A549 (cell line): ENCODE results near the gene MMP25. TPM values are rescaled to one million over a fixed set of nuclear protein-coding genes. Genes with fewer than 3 reads are reported as not detected.

ENCODE experiments used
- ATAC-seq, 2 experiments: fragments of 200-7000 bp in 1 of 2; fragments of >200 bp in 1 of 2; cut with Nextera tagmentation in 1 of 2; cut with Tn5 transposase in 1 of 2; 3 replicates each; pipeline versions ENCODE4 v1.8.0 to v1.9.1; 2018 to 2020; ENCODE audit warnings: mild to moderate bottlenecking in 1 of 2, moderate library complexity in 1 of 2
- CTCF ChIA-PET: fragments of 300-600 bp; sonication (Branson Sonifier 250); formaldehyde crosslinking; extraction: SDS; loops from one replicate; lab custom pipeline; 2021; ENCODE audit warnings: antibody characterized with exemption, inconsistent platforms; lab: Yijun Ruan, JAX
- POLR2A ChIA-PET: fragments of 350-600 bp; formaldehyde crosslinking; extraction: SDS; loops from one replicate; lab custom pipeline; 2021; ENCODE audit warnings: antibody characterized with exemption, inconsistent platforms; lab: Yijun Ruan, JAX
- DNase-seq, 2 experiments: peaks; one replicate each; pipeline versions ENCODE4 v3.0.0 to v3.0.0-alpha.2; 2011 to 2016; ENCODE audit warnings: low read depth in 1 of 2, low spot score in 1 of 2
- FAIRE-seq: peaks from 2 replicates; lab custom pipeline; 2011; peaks lifted over from hg19 to GRCh38; lab: Jason Lieb, UNC
- H3K27ac ChIP-seq, 2 experiments: fragments of >200 bp; sonication (Bioruptor Twin); formaldehyde crosslinking; 3 replicates each; pipeline ENCODE4 v1.5.1; 2016 to 2017
- H3K4me1 ChIP-seq: fragments of >200 bp; sonication (Bioruptor Twin); formaldehyde crosslinking; 3 replicates; pipeline ENCODE4 v1.6.1; 2016
- H3K4me2 ChIP-seq: fragments of >200 bp; sonication (Bioruptor Twin); formaldehyde crosslinking; 3 replicates; pipeline ENCODE4 v1.6.1; 2016
- H3K4me3 ChIP-seq: fragments of >200 bp; sonication (Bioruptor Twin); formaldehyde crosslinking; 3 replicates; pipeline ENCODE4 v1.5.1; 2016
- H3K9me3 ChIP-seq: fragments of >200 bp; sonication (Bioruptor Twin); formaldehyde crosslinking; 3 replicates; pipeline ENCODE4 v1.6.1; 2016
- CHD4 ChIP-seq: fragments of 200-600 bp; sonication (generic); IDR thresholded peaks from 2 replicates; pipeline ENCODE4 v1.6.1; 2016; ENCODE audit warnings: antibody characterized with exemption, mild to moderate bottlenecking, borderline replicate concordance
- EHF ChIP-seq: fragments of 250-450 bp; sonication (Bioruptor Pico); IDR thresholded peaks from 2 replicates; pipeline ENCODE4 v1.5.0; 2020; ENCODE audit warnings: mild to moderate bottlenecking
- EHMT2 ChIP-seq: fragments of 200-600 bp; sonication (generic); IDR thresholded peaks from 2 replicates; pipeline ENCODE4 v1.6.1; 2016; ENCODE audit warnings: antibody characterized with exemption, low read depth, mild to moderate bottlenecking, moderate library complexity
- FOSL2 ChIP-seq, 2 experiments: fragments of 450-650 bp in 1 of 2; fragments of >200 bp in 1 of 2; sonication (Bioruptor Twin) in 1 of 2; formaldehyde crosslinking; IDR thresholded peaks; 2 replicates each; pipeline versions ENCODE4 v1.5.0 to v1.6.1; 2016 to 2020; ENCODE audit warnings: mild to moderate bottlenecking in 1 of 2, moderate library complexity in 1 of 2
- FOXS1 ChIP-seq: fragments of 250-450 bp; sonication (Bioruptor Pico); IDR thresholded peaks from 2 replicates; pipeline ENCODE4 v1.5.0; 2020; ENCODE audit warnings: mild to moderate bottlenecking, moderate library complexity
- GATA3 ChIP-seq: IDR thresholded peaks from 2 replicates; pipeline ENCODE4 v1.6.1; 2012; ENCODE audit warnings: borderline replicate concordance
- HEYL ChIP-seq: fragments of 250-450 bp; sonication (Bioruptor Pico); IDR thresholded peaks from 2 replicates; pipeline ENCODE4 v1.8.0; 2021; ENCODE audit warnings: mild to moderate bottlenecking, moderate library complexity
- HOXB5 ChIP-seq: fragments of 250-450 bp; sonication (Bioruptor Pico); IDR thresholded peaks from 2 replicates; pipeline ENCODE4 v1.5.0; 2020; ENCODE audit warnings: mild to moderate bottlenecking, moderate library complexity
- NR3C1 ChIP-seq: fragments of >200 bp; sonication (Bioruptor Twin); formaldehyde crosslinking; IDR thresholded peaks from 3 replicates; pipeline ENCODE4 v1.6.1; 2017
- RAD21 ChIP-seq, 2 experiments: fragments of >200 bp in 1 of 2; sonication (Bioruptor Twin) in 1 of 2; formaldehyde crosslinking in 1 of 2; IDR thresholded peaks in 1 of 2; conservative IDR thresholded peaks in 1 of 2; 2 replicates in 1 of 2; 3 replicates in 1 of 2; pipeline ENCODE4 v1.6.1; 2012 to 2018; ENCODE audit warnings: inconsistent platforms in 1 of 2
- REST ChIP-seq: fragments of 200-600 bp; sonication (generic); IDR thresholded peaks from 2 replicates; pipeline ENCODE4 v1.6.1; 2016; ENCODE audit warnings: antibody characterized with exemption, mild to moderate bottlenecking, moderate library complexity
- TFCP2L1 ChIP-seq: fragments of 250-450 bp; sonication (Bioruptor Pico); IDR thresholded peaks from 2 replicates; pipeline ENCODE4 v1.5.0; 2021; ENCODE audit warnings: mild to moderate bottlenecking
- ZFP36 ChIP-seq: fragments of 450-650 bp; IDR thresholded peaks from 2 replicates; pipeline ENCODE4 v1.6.1; 2014; ENCODE audit warnings: borderline replicate concordance; ENCODE audit not compliant: partially characterized antibody
- ZSCAN20 ChIP-seq: fragments of 250-450 bp; sonication (Bioruptor Pico); IDR thresholded peaks from 2 replicates; pipeline ENCODE4 v1.8.0; 2022; ENCODE audit warnings: mild to moderate bottlenecking, moderate library complexity
- WGBS: methylation state at CpG from one replicate; pipeline ENCODE4 v1.1.6; 2017; ENCODE audit errors: missing lambda C conversion rate; 5-methylcytosine and 5-hydroxymethylcytosine counted together
- polyA plus RNA-seq, 4 experiments: library from polyadenylated mRNA; depleted of rRNA in 3 of 4; stranded (reverse); fragments of >200 nt; fragmentation: RNase III in 1 of 4; extraction: RNeasy Plus Mini Kit Qiagen cat#74134 plus additional on column Dnase treatment in 1 of 4; gene quantifications; 2 replicates in 3 of 4; 3 replicates in 1 of 4; pipeline ENCODE4 v1.2.3, GENCODE V29; 2011 to 2017
- TF ChIP-seq, protein P1 (sequence below): IDR thresholded peaks from 2 replicates; pipeline ENCODE4 v1.6.1; 2012
- TF ChIP-seq, protein P2 (sequence below): fragments of 250-450 bp; sonication (Bioruptor Pico); IDR thresholded peaks from 2 replicates; pipeline ENCODE4 v1.5.0; 2021; ENCODE audit warnings: mild to moderate bottlenecking, moderate library complexity, borderline replicate concordance
- TF ChIP-seq, protein P3 (sequence below): fragments of >200 bp; sonication (Bioruptor Twin); formaldehyde crosslinking; IDR thresholded peaks from 3 replicates; pipeline ENCODE4 v1.5.1; 2016
- TF ChIP-seq, protein P4 (sequence below): IDR thresholded peaks from 2 replicates; pipeline ENCODE4 v1.6.1; 2012

The MMP25 gene
- polyA plus RNA-seq, 2 of the 4 experiments (the other 2 are of a cell fraction): 0.04 to 0.31 TPM

DNA sequence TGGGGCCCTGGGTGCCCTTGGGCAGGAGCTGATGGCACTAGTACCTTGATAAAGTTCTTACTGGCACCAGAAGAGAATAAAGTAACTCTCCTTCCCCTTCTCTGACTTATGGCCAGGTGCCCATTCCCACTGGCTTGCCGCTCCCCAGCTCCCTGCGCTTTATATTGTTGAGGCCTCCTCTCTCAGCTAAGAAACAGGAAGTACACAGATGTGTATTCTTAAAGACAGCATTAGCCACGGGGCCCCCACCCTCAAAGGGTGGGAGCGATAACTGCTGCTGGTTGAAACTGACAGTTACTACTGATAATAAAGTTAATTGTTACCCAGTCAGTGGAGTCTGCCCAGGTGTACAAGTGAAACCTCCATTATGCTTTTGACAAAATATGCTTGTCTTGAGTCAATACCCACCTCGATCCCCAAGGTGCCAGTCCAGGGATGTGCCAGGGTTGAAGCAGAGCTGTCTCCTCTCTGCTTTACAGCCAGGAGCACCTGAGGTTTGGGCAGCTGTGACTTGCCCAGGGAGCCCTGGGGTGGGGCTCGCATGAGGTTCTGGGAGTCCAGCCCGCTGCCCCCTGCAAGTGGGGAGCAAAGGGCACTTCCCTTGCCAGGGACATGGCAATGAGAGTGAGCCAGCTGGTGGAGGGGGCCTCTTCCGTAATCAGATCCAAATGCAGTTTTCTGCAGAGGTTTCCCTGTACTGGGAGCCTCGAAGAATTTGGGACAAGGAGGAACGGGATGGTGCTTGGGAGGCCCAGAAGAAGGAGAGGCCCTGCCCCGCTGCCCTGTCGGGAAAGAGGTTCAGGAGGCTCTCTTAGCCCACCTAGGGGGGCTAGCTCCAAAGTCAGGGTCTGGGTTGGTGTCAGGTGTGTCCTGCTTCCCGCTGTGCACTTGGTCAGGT lies 39.1 kb upstream of the MMP25 start:
- no peak for FAIRE-seq
- Histone ChIP-seq H3K4me2 (no peak overlapping the region), H3K4me1 (peaks cover 8% of the 10 kb centered on the region; the same call in 1 of the 3 replicates), H3K27ac (no peak overlapping the region), H3K9me3 (no peaks in the 10 kb centered on the region), H3K4me3 (no peak overlapping the region)
- CTCF ChIA-PET: interaction anchor here (13.6 to 14.8 kb wide), 2 partner anchors 13 to 22 kb away, joined by 112 to 214 read pairs; partner anchors contain the start of genes CLDN6, HCFC1R1, THOC6 and TNFRSF12A
- 83% methylated on average over 13 of the region's 13 CpGs for WGBS
- no peak for TF ChIP-seq GATA3
- no peak for TF ChIP-seq REST
- TF ChIP-seq HEYL: no peak
- TF ChIP-seq NR3C1: no peak
- TF ChIP-seq, protein P1, sequence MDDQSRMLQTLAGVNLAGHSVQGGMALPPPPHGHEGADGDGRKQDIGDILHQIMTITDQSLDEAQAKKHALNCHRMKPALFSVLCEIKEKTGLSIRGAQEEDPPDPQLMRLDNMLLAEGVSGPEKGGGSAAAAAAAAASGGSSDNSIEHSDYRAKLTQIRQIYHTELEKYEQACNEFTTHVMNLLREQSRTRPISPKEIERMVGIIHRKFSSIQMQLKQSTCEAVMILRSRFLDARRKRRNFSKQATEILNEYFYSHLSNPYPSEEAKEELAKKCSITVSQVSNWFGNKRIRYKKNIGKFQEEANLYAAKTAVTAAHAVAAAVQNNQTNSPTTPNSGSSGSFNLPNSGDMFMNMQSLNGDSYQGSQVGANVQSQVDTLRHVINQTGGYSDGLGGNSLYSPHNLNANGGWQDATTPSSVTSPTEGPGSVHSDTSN: no peak
- TF ChIP-seq ZSCAN20 (CRISPR knock-in tag): no peak
- no peak for TF ChIP-seq FOSL2 (IDR thresholded peaks at IDR 0.05)
- no peak for TF ChIP-seq FOSL2 (CRISPR knock-in tag; IDR thresholded peaks at IDR 0.05)
- TF ChIP-seq, protein P2, sequence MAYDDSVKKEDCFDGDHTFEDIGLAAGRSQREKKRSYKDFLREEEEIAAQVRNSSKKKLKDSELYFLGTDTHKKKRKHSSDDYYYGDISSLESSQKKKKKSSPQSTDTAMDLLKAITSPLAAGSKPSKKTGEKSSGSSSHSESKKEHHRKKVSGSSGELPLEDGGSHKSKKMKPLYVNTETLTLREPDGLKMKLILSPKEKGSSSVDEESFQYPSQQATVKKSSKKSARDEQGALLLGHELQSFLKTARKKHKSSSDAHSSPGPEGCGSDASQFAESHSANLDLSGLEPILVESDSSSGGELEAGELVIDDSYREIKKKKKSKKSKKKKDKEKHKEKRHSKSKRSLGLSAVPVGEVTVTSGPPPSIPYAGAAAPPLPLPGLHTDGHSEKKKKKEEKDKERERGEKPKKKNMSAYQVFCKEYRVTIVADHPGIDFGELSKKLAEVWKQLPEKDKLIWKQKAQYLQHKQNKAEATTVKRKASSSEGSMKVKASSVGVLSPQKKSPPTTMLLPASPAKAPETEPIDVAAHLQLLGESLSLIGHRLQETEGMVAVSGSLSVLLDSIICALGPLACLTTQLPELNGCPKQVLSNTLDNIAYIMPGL: no peak
- no peak for TF ChIP-seq RAD21 (conservative IDR thresholded peaks at IDR 0.05 in 1 of 2, IDR thresholded peaks at IDR 0.05 in 1 of 2)
- TF ChIP-seq, protein P3, sequence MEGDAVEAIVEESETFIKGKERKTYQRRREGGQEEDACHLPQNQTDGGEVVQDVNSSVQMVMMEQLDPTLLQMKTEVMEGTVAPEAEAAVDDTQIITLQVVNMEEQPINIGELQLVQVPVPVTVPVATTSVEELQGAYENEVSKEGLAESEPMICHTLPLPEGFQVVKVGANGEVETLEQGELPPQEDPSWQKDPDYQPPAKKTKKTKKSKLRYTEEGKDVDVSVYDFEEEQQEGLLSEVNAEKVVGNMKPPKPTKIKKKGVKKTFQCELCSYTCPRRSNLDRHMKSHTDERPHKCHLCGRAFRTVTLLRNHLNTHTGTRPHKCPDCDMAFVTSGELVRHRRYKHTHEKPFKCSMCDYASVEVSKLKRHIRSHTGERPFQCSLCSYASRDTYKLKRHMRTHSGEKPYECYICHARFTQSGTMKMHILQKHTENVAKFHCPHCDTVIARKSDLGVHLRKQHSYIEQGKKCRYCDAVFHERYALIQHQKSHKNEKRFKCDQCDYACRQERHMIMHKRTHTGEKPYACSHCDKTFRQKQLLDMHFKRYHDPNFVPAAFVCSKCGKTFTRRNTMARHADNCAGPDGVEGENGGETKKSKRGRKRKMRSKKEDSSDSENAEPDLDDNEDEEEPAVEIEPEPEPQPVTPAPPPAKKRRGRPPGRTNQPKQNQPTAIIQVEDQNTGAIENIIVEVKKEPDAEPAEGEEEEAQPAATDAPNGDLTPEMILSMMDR: no peak
- no peak for TF ChIP-seq FOXS1 (CRISPR knock-in tag)
- no peak for TF ChIP-seq TFCP2L1
- TF ChIP-seq EHF (CRISPR knock-in tag): no peak
- TF ChIP-seq CHD4: no peak
- TF ChIP-seq EHMT2: no peak
- TF ChIP-seq, protein P4, sequence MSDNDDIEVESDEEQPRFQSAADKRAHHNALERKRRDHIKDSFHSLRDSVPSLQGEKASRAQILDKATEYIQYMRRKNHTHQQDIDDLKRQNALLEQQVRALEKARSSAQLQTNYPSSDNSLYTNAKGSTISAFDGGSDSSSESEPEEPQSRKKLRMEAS: no peak
- TF ChIP-seq HOXB5: no peak
- no peak for TF ChIP-seq ZFP36
- no peak for DNase-seq
- POLR2A ChIA-PET: interaction anchor here (9.6 kb wide), 1 partner anchor 14 kb away, joined by 107 read pairs; the partner anchor contains the start of genes HCFC1R1, THOC6 and TNFRSF12A
- ATAC-seq: no peak
